ENCODE results near the gene CPA2.

DNA sequence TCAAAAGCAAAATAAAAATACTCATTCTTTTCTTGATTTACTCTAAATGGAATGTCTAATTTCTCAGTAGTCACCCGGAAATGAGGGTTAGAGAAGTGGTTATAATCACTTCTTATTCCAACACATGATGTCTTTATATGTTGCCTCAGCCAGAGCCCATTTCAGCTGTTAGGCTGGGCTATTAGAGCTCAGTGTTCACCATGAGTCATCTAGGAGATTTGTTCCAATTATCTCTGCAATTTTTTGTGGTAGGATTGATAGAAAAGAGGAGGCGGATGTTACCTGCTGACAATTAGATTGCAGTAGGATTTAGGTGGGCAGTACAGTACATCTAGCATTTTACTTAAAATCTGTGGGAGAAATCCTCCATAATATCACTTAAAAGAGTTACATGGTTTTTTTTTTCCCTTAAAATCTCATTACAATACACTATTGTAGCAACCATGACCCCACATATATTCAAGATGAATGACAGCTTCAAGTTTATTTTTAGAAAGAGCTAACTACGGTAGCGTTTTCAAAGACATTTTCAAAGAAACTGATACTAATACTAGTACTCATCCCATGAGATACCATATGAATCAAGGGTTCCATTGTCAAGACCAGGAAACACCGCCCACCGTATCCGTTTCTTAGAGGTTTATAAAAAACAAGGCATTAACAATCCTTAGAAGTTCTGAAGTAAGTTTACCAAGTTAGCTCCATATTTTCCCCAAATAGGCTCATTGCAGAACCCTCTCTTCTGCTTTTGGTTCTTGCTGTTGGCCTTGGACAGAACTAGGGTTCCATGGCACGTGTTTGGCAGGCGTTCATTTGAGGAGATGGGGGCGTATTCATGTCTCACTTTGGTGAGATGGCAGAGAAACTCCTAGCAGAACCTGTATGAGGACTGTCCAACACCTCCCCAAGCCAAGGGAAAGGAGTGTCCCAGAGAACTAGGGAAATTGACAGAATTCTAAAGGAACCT is 10.4 kb downstream of the CPA2 start:
- TF ChIP-seq, protein P1, sequence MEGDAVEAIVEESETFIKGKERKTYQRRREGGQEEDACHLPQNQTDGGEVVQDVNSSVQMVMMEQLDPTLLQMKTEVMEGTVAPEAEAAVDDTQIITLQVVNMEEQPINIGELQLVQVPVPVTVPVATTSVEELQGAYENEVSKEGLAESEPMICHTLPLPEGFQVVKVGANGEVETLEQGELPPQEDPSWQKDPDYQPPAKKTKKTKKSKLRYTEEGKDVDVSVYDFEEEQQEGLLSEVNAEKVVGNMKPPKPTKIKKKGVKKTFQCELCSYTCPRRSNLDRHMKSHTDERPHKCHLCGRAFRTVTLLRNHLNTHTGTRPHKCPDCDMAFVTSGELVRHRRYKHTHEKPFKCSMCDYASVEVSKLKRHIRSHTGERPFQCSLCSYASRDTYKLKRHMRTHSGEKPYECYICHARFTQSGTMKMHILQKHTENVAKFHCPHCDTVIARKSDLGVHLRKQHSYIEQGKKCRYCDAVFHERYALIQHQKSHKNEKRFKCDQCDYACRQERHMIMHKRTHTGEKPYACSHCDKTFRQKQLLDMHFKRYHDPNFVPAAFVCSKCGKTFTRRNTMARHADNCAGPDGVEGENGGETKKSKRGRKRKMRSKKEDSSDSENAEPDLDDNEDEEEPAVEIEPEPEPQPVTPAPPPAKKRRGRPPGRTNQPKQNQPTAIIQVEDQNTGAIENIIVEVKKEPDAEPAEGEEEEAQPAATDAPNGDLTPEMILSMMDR (IDR thresholded peaks at IDR 0.05; ENCODE audit: insufficient read depth, low read length, poor library complexity, severe bottlenecking) = no peak
- TF ChIP-seq EZH2phosphoT487 (conservative IDR thresholded peaks at IDR 0.05; ENCODE audit: low read length) = no peak
